ENCODE measurements around the gene AGBL4. TPM values are rescaled to one million over a fixed set of nuclear protein-coding genes. Genes with fewer than 3 reads are reported as not detected.

The AGBL4 gene
- total RNA-seq, 1 donor from 2014 or later: not detected

- DNase-seq (ENCODE audit: low read depth): no peak
These were observed 1353.3 kb downstream of the AGBL4 start for GRCh38 chr1:48670234-48671020.

- DNase-seq (ENCODE audit: low read depth): no peak
These were observed 1355.4 kb downstream of the AGBL4 start for GRCh38 chr1:48668339-48668738.

GRCh38 chr1:48667782-48668181, 1356.0 kb downstream of the AGBL4 start:
- DNase-seq (ENCODE audit: low read depth): no peak

GRCh38 chr1:48665708-48666407, 1357.9 kb downstream of the AGBL4 start:
- DNase-seq (ENCODE audit: low read depth): no peak

GRCh38 chr1:48661726-48662463, 1361.9 kb downstream of the AGBL4 start:
- DNase-seq (ENCODE audit: low read depth): peak; percentile 22

- no peak for DNase-seq (ENCODE audit: low read depth)
These were observed 1364.0 kb downstream of the AGBL4 start for GRCh38 chr1:48659801-48660200.

GRCh38 chr1:48657413-48657812, 1366.3 kb downstream of the AGBL4 start:
- no peak for DNase-seq (ENCODE audit: low read depth)

- DNase-seq (ENCODE audit: low read depth): no peak
These were observed 1369.0 kb downstream of the AGBL4 start for GRCh38 chr1:48654606-48655210.

- DNase-seq (ENCODE audit: low read depth): no peak
These were observed 1371.4 kb downstream of the AGBL4 start for GRCh38 chr1:48652334-48652733.

GRCh38 chr1:48649880-48650279, 1373.9 kb downstream of the AGBL4 start:
- no peak for DNase-seq (ENCODE audit: low read depth)

- no peak for DNase-seq (ENCODE audit: low read depth)
These were observed 1377.9 kb downstream of the AGBL4 start for GRCh38 chr1:48645883-48646282.

- no peak for DNase-seq (ENCODE audit: low read depth)
These were observed 1378.7 kb downstream of the AGBL4 start for GRCh38 chr1:48644905-48645605.

- DNase-seq (ENCODE audit: low read depth): no peak
These were observed 1379.4 kb downstream of the AGBL4 start for GRCh38 chr1:48644190-48644900.

- DNase-seq (ENCODE audit: low read depth): no peak
These were observed 1380.6 kb downstream of the AGBL4 start for GRCh38 chr1:48643193-48643592.

- DNase-seq (ENCODE audit: low read depth): no peak
These were observed 1382.8 kb downstream of the AGBL4 start for GRCh38 chr1:48640836-48641492.

- no peak for DNase-seq (ENCODE audit: low read depth)
These were observed 1393.9 kb downstream of the AGBL4 start for GRCh38 chr1:48629867-48630266.

GRCh38 chr1:48627486-48627885, 1396.3 kb downstream of the AGBL4 start:
- peak; percentile 2 for DNase-seq (ENCODE audit: low read depth)

GRCh38 chr1:48619539-48619938, 1404.2 kb downstream of the AGBL4 start:
- DNase-seq (ENCODE audit: low read depth): peak; percentile 3

GRCh38 chr1:48617252-48617651, 1406.5 kb downstream of the AGBL4 start:
- DNase-seq (ENCODE audit: low read depth): peak; percentile 63

GRCh38 chr1:48616710-48617109, 1407.0 kb downstream of the AGBL4 start:
- no peak for DNase-seq (ENCODE audit: low read depth)

Data from myocyte (in vitro differentiated cells).